Suprapubic skin (tissue), 4 donors: Measurements from ENCODE around the gene AFF1. TPM values are rescaled to one million over a fixed set of nuclear protein-coding genes. Genes with fewer than 3 reads are reported as not detected.

ENCODE experiments used
- DNase-seq, 2 donors: peaks; one replicate each; pipeline ENCODE4 v3.0.0-alpha.2; 2019; ENCODE audit warnings: low spot score in 2 of 2
- H3K27ac ChIP-seq: fragments of 200-600 bp; sonication (generic); one replicate; pipeline ENCODE4 v1.5.1; 2019
- H3K27me3 ChIP-seq: fragments of 200-600 bp; sonication (generic); one replicate; pipeline ENCODE4 v1.5.1; 2019
- H3K36me3 ChIP-seq: fragments of 200-600 bp; sonication (generic); one replicate; pipeline ENCODE4 v1.5.1; 2019
- H3K4me1 ChIP-seq: fragments of 200-600 bp; sonication (generic); one replicate; pipeline ENCODE4 v1.5.1; 2019
- H3K4me3 ChIP-seq: fragments of 200-600 bp; sonication (generic); one replicate; pipeline ENCODE4 v1.5.1; 2019; ENCODE audit warnings: mild to moderate bottlenecking
- H3K9me3 ChIP-seq: fragments of 200-600 bp; sonication (generic); one replicate; pipeline ENCODE4 v1.5.1; 2019
- EP300 ChIP-seq: sonication (generic); formaldehyde crosslinking; IDR thresholded peaks from one replicate; pipeline ENCODE4 v1.6.1; 2017; ENCODE audit warnings: antibody characterized with exemption
- POLR2A ChIP-seq, 2 donors: fragments of 450-650 bp; IDR thresholded peaks; one replicate each; pipeline ENCODE4 v1.6.1; 2017; ENCODE audit warnings: antibody characterized with exemption in 2 of 2, mild to moderate bottlenecking in 2 of 2, moderate library complexity in 2 of 2
- POLR2AphosphoS5 ChIP-seq, 3 donors: sonication (generic); formaldehyde crosslinking; IDR thresholded peaks; one replicate each; pipeline ENCODE4 v1.6.1; 2017; ENCODE audit warnings: antibody characterized with exemption in 3 of 3
- WGBS: methylation state at CpG from one replicate; pipeline ENCODE4 v1.1.5; 2018; 5-methylcytosine and 5-hydroxymethylcytosine counted together
- total RNA-seq, 4 donors: library from RNA; depleted of rRNA; stranded (reverse); fragments of >200 nt; gene quantifications; one replicate each; pipeline ENCODE4 v1.1.0, GENCODE V29; 2016
- TF ChIP-seq, protein P1 (sequence below), 2 donors: fragments of 200-600 bp in 1 of 2; fragments of 450-650 bp in 1 of 2; sonication (generic) in 1 of 2; IDR thresholded peaks; one replicate each; pipeline ENCODE4 v1.5.1; 2016 to 2019; ENCODE audit warnings: antibody characterized with exemption in 2 of 2, mild to moderate bottlenecking in 1 of 2, moderate library complexity in 1 of 2

The AFF1 gene
- total RNA-seq, 4 donors from 2014 or later, result 67.2 to 175 (median 103) TPM

DNA sequence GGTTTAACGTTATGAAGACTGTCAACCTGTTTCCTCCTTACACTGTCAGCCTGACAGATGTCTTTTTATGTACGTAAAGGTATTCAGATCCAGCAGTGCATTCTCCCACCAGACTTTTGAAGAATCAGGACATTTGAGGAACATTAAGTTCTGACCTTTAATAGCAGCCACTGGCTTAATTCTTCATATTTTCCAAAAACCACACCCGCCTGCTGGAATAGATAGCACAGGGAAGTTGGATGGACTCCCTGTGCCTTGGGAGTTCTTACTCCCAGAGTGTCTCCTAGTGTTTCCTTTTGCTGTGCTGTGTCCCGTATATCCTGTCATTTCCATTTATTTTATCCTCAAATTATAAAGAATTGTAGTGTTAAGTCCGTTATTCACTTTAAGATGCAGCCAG, 94.5 kb downstream of the AFF1 start:
- H3K27me3 ChIP-seq, result no peaks in the 10 kb centered on the region
- no peak overlapping the region for H3K4me3 ChIP-seq
- no peaks in the 10 kb centered on the region for H3K36me3 ChIP-seq
- no peaks in the 10 kb centered on the region for H3K9me3 ChIP-seq
- H3K4me1 ChIP-seq, result peaks cover 95% of the 10 kb centered on the region
- 23% methylated on average over 5 of the region's 5 CpGs for WGBS
- TF ChIP-seq, protein P1, sequence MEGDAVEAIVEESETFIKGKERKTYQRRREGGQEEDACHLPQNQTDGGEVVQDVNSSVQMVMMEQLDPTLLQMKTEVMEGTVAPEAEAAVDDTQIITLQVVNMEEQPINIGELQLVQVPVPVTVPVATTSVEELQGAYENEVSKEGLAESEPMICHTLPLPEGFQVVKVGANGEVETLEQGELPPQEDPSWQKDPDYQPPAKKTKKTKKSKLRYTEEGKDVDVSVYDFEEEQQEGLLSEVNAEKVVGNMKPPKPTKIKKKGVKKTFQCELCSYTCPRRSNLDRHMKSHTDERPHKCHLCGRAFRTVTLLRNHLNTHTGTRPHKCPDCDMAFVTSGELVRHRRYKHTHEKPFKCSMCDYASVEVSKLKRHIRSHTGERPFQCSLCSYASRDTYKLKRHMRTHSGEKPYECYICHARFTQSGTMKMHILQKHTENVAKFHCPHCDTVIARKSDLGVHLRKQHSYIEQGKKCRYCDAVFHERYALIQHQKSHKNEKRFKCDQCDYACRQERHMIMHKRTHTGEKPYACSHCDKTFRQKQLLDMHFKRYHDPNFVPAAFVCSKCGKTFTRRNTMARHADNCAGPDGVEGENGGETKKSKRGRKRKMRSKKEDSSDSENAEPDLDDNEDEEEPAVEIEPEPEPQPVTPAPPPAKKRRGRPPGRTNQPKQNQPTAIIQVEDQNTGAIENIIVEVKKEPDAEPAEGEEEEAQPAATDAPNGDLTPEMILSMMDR (IDR thresholded peaks at IDR 0.05), result no peak
- H3K27ac ChIP-seq, result peak overlapping the region; percentile 80
- no peak for DNase-seq

DNA sequence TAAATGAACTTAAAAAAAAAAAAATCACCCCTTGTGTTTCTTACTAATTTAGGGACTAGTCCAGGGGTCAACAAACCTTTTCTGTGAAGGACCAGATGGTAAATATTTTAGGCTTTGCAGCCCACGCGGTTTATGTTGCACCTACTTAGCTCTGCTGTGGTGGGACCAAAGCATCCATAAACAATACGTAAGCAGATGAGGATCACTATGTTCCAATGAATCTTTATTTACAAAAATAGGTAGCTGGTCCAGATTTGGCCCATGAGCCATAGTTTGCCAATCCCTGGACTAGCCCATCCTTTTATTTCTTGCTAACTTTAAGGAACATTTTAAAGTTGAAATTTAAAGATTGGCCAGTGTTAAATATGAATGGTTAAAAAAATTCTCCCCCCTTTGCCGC, 95.3 kb downstream of the AFF1 start:
- Histone ChIP-seq H3K27ac (peak overlapping the region; percentile 80), H3K27me3 (no peaks in the 10 kb centered on the region), H3K9me3 (no peaks in the 10 kb centered on the region), H3K4me3 (no peak overlapping the region), H3K4me1 (peaks cover 95% of the 10 kb centered on the region), H3K36me3 (no peaks in the 10 kb centered on the region)
- TF ChIP-seq EP300 (no peak), POLR2A (IDR thresholded peaks at IDR 0.05) (no peak), POLR2AphosphoS5 (IDR thresholded peaks at IDR 0.05) (no peak)
- TF ChIP-seq, protein P1 (IDR thresholded peaks at IDR 0.05), result no peak
- no peak for DNase-seq
- 83% methylated on average over 4 of the region's 4 CpGs for WGBS

DNA sequence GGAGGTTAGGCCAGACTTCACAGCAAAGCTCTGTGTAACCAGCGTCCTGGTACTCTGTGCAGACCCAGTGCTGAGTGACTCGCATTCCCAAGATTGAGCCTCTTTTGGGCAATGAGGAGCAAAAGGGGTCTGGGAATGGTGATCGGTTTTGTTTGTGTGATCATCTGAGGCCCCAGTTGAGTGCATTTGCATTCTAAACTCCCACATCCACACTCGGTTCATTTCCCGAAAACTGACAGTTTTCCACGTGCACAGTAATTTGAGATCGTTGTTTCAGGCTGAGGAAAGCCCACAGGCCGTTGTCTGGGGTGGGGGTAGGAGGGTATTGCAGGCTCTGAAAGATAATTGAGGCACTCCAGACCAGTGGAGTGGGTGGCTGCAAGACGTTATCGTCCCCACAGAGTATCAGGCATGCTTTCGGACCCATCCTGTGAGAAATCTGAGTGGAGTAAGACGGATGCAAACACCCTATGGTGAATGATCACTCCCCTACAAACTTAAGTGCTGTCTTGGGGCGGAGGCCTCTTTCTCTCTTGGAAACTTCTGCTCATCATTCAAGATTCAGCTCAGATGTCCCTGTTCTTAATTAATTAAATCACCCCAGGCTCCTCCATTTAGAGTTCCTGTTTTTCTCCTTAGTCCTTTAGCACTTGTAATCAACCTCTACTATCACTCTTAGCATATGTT, 96.1 kb downstream of the AFF1 start:
- TF ChIP-seq POLR2A (IDR thresholded peaks at IDR 0.05) (no peak), EP300 (no peak), POLR2AphosphoS5 (IDR thresholded peaks at IDR 0.05) (no peak)
- TF ChIP-seq, protein P1 (IDR thresholded peaks at IDR 0.05), result no peak
- Histone ChIP-seq H3K36me3 (no peaks in the 10 kb centered on the region), H3K27me3 (no peaks in the 10 kb centered on the region), H3K4me3 (no peak overlapping the region), H3K9me3 (no peaks in the 10 kb centered on the region), H3K27ac (peak overlapping the region; percentile 80), H3K4me1 (peaks cover 95% of the 10 kb centered on the region)
- WGBS, result 42% methylated on average over 13 of the region's 13 CpGs
- no peak for DNase-seq

DNA sequence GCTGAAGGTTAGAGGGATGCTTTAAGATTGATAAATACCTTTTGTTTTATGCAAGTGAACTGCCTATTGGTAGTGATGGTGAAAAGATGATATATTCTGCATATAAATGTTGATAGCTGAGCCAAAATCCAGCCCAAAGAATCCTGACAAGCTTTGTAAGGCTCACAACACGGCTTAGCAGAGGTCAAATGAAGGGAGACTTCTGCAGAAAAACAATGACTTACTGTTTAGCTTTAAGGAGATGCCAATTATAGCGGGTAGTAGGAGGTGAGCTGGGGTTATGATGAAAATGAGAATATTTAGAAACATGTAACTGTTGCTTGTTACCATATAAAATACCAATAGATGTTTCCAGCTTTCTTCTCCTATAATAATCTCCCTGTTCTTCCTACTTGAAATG, 97.1 kb downstream of the AFF1 start:
- H3K36me3 ChIP-seq, result no peaks in the 10 kb centered on the region
- 5% methylated on average over 2 of the region's 2 CpGs for WGBS
- H3K4me1 ChIP-seq, result peaks cover 96% of the 10 kb centered on the region
- no peaks in the 10 kb centered on the region for H3K9me3 ChIP-seq
- H3K27ac ChIP-seq, result peak overlapping the region; percentile 80
- no peak overlapping the region for H3K4me3 ChIP-seq
- no peaks in the 10 kb centered on the region for H3K27me3 ChIP-seq
- TF ChIP-seq, protein P1 (IDR thresholded peaks at IDR 0.05), result no peak
- TF ChIP-seq POLR2A (IDR thresholded peaks at IDR 0.05), result no peak
- TF ChIP-seq EP300, result no peak
- TF ChIP-seq POLR2AphosphoS5 (IDR thresholded peaks at IDR 0.05), result no peak
- no peak for DNase-seq

DNA sequence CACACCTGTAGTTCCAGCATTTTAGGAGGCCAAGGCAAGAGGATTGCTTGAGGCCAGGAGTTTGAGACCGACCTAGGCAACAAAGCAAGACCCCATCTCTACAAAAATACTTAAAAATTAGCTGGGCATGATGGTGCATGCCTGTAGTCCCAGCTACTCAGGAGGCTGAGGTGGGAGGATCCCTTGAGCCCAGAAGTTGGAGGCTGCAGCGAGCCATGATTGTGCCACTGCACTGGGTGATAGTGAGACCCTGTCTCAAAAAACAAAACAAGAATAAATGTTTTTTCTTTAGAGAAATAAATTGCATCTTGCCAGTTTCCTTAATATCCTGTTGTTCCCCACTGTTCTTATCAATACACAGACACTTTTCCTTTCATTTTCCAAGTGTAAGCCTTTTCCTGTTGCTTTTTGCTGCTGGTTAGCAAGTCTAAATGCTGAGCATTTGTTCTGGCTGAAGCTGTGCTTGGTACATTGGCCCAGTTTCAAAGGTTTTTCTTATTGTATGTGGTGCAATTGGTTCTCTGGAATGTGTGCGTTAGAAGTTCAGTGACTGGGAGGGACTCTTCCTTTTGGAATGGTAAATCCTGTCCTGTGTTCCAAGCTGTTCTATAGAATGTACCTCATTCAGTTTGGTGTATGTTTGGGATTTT, 98.2 kb downstream of the AFF1 start:
- WGBS, result 49% methylated on average over 3 of the region's 3 CpGs
- Histone ChIP-seq H3K9me3 (no peaks in the 10 kb centered on the region), H3K4me3 (no peak overlapping the region), H3K27me3 (no peaks in the 10 kb centered on the region), H3K4me1 (peaks cover 98% of the 10 kb centered on the region), H3K27ac (peak overlapping the region; percentile 80), H3K36me3 (no peaks in the 10 kb centered on the region)
- TF ChIP-seq EP300 (no peak), POLR2A (IDR thresholded peaks at IDR 0.05) (no peak), POLR2AphosphoS5 (IDR thresholded peaks at IDR 0.05) (no peak)
- TF ChIP-seq, protein P1 (IDR thresholded peaks at IDR 0.05), result no peak
- no peak for DNase-seq
